CD1c-positive myeloid dendritic cell (primary cell): ENCODE measurements around the gene SMYD2.

Experiments
- DNase-seq: peaks from one replicate; pipeline ENCODE4 v3.0.0-alpha.2; 2016; ENCODE audit errors: extremely low spot score

Gene SMYD2

GRCh38 chr1:214303141-214303930 is 22.4 kb downstream of the SMYD2 start:
- DNase-seq = no peak

DNA sequence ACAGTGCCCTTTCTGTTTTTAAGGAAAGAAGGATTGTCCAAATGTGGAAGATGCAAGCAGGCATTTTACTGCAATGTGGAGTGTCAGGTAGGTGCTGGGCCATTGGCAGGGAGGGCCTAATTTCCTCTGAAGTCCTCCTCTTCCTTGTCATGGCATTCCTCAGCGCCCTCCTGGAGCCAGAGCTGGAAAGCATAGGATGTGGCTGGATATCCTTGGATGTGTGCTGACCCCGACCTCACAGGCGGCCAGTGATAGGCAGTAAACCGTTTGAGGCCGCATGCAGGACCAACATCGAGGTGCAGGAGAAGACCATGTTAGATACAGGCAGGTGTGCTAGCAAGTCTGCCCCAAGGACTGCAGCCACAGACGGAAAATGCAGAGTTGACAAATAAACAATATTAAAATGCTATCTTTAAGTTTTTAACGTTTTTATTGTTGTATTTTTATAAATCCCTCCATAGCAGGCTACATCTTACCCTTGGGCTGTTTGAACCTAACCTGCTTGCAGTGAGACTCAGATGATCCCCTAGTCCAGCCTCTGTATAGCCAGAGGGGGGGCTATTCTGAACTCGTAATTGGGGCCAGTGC is 24.3 kb downstream of the SMYD2 start:
- DNase-seq = no peak

GRCh38 chr1:214306269-214306668 is 25.3 kb downstream of the SMYD2 start:
- no peak for DNase-seq

- DNase-seq = no peak
These were observed 29.1 kb downstream of the SMYD2 start for GRCh38 chr1:214310010-214310409.

GRCh38 chr1:214310777-214311690 is 30.1 kb downstream of the SMYD2 start:
- DNase-seq = no peak

- no peak for DNase-seq
These were observed 31.6 kb downstream of the SMYD2 start for GRCh38 chr1:214312530-214313051.

- DNase-seq = no peak
These were observed 33.4 kb downstream of the SMYD2 start for GRCh38 chr1:214314178-214314843.

DNA sequence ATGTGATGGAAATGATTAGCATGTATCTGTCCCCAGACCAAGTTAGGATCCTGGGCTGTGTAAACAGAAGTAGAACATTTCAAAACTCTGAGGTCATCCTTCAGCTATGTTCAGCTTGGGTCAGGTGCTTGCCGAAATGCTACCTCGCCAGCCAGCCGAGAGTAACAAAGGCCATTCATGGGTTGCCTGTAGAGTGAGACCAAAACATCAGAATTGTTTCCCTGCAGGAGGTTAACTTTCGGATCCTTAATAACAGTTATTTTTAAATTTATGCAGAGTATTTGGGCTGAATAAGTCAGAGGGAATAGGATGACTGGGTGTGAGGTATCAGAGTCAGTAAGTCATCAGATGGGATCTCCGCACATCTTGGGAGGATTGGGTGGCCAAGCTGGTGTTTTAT is 35.6 kb downstream of the SMYD2 start:
- DNase-seq = no peak

- DNase-seq = no peak
These were observed 36.3 kb downstream of the SMYD2 start for GRCh38 chr1:214317300-214317699.

DNA sequence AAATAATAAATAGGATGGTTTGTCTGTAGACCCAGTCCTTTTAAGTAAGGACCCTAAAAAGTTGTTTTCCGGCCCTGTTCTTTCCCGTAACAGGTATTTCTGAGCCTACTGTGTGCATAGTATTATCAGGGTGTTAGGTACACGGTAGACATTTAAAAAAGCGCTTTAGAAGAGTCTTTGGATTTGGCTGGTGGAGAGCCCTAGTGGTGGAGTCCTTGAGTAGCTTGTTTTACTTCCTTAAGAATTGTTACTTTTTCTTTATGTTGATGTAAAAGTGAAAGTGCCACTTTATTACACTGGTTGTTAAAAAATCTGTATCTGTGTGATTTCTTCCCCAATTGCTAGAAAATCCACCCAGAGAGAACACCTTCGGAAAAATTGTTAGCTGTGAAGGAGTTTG is 36.8 kb downstream of the SMYD2 start:
- no peak for DNase-seq

GRCh38 chr1:214318356-214318755 is 37.4 kb downstream of the SMYD2 start:
- DNase-seq = no peak

DNA sequence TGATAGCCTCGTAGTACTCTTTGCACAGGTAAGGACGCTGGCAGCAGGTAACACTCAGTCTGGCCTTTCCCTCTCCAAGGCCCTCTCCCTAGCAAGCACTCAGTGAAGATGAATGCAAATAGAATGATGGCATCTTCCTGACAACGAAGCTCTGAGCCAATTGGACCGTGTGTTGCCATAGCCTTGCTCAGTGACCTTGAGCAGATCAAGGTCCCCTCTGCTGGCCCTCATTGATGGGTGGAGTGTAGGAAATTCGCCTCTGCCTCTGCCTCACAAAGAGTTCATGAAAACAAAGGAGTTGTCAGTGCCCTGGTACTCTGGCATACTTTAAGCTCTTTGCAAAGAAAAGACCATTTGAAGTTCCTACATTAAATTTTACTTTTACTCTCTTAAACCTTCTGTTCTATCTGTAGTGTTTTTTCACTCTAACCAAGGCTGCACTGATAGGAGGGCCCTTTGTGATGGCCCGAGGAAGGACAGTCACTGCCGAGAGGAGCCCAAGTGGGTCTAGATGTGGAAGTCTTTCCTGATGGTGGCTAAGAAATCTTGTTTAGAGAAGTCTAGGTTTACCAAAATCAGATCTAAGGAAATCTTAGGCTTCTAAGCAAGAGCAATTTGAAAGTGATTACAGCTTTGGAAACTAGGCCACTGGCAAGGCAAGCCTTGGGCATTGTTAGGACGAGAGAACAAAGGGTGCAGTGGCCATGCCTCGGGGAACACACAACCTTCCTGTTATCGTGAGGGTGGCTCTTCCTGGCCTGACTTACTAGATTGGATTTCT is 38.2 kb downstream of the SMYD2 start:
- DNase-seq = no peak

DNA sequence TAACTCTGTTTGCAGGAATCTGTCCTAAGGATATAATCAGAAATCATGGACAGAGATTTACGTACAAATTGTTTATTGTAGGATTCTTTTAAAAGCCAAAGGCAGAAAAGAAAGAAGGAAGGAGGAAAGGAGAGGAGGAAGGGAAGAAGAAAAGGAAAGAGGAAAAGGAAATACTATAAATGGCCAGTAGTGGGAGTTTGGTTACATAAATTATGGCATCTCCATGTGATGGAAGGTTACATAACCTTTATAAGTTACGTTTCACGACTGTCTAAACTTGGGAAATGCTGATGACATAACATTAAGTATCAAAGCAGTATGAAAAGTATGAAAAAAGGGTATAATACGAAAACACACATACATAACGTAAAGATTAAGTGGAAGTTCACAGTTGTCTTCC is 39.0 kb downstream of the SMYD2 start:
- DNase-seq = no peak

- no peak for DNase-seq
These were observed 40.9 kb downstream of the SMYD2 start for GRCh38 chr1:214321705-214322453.

DNA sequence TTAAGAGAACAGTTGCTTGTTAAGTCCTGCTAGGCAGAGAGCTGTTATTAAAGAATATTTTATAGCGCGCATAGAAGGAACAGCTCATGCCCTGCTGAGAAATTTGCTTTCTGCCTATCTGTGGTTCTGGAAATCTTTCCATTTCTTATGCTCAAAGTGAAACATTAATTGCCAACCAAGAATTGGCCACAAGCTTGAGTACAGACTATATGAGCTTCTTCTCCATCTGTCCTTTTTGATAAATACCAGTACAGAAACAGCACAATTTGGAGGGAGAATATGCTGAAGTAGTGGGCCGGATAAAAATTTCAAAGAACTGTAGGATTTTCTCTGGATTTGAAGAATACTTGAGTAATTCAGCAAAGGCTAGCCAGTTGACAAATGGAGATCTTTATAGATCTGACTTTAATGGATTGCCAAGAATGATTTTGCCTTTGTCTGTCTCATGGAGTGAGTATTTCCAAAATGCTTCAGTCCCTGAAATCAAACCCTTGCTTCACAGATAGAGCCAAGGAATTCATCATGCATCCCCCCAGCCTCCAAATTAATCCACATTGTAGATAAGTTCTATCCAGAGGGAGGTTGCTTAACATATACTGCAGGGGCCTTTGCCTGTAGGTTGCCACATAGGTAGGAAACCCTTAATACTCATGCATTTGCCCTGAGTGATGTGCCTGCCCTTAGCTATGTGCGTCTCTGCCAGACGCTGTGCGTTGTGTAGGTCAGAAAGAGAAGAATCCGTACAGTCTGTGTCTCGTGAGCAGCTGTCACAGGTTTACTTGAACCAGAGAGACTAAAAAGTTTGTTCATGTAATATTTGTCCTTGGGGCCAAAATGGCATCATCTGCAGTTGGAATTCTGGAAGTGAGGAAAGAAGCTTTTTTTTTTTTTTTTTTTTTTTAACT is 44.2 kb downstream of the SMYD2 start:
- no peak for DNase-seq

- no peak for DNase-seq
These were observed 45.4 kb downstream of the SMYD2 start for GRCh38 chr1:214326406-214326805.

DNA sequence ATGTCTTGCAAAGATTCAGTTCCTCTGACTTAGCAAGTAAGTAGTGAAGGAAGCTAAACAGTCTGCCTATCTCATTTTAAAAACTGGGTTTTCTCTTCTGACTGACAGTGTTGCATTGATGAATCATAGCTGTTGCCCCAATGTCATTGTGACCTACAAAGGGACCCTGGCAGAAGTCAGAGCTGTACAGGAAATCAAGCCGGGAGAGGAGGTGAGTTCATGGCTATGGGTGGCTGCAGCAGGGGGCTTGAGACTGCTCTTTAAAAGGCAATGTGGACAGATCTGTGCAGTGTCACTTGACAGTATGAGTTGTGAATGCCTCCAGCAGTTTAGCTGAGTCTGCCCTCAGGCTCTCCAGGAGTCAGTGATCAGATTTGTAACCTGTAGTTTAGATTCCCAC is 46.6 kb downstream of the SMYD2 start:
- no peak for DNase-seq

DNA sequence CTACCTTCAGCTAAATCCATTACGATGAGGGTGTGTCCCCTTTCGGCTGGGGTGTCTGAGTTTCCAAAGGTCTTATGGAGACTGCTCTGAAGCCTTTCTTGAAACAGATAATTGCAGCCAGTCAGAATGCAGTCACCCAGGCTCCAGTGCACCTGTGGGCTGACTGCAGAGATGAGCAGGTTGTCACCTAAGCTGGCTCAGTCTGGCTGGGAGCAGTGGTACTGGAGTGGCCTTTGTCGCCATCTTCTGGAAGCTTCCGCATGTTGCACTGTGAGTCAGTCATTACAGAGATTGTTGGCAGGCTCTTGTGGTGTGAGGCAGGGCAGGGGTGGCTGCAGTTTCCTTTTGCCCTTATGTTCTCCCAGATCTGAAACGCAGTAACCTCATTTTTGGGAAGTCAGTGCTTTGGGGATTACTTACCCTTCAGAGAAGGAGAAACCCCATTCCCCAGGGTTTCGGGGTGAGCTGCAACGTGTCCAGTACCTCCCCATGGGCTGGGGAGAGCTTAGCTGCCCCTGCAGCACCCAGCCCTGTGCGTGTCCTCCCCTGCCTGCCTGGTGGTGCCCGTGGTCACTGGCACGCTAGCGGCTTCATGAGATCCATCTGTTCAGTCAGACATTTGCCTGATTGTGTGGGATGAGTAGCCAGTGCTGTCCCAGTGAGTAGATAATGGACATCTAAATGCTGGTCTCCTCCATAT is 48.0 kb downstream of the SMYD2 start:
- peak; percentile 79 for DNase-seq
